GOT3 (cell line): Measurements from ENCODE around the gene ALX1.

Experiments
- DNase-seq: peaks from one replicate; lab custom pipeline; 2025; ENCODE audit warnings: mixed read lengths; lab: John Stamatoyannopoulos, UW

Gene ALX1

DNA sequence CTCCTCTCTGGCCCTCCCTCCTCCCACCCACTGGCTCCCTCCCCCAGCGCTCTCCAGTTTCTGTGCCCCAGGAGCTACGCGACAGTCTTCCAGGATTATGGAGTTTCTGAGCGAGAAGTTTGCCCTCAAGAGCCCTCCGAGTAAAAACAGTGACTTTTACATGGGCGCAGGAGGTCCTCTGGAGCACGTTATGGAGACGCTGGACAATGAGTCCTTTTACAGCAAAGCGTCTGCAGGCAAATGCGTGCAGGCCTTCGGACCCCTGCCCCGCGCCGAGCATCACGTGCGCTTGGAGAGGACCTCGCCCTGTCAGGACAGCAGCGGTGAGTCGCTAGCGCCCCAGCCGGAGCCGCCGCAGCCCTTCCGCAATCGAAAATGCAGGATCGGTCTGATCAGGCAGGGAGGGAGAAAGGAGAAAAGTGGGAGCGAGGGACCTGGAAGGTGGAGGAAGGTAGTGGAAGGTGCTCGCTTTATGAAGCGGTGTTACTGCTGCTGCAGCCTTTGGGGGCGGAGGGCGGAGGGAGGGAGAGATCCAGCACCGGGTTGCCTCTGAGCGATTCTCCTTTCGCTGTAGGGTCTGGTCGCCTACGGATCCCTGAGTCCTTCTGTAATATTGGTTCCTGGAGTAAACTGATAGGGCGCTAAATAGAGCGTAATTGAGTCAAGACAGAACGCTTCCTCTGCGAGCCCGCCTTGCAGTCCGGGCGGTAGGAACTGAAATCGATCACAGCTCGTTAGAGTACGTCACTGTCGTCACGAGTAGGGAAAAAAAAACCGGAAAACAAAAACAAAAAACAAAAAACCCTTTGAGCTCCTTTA is at the start of gene ALX1:
TSS of gene ALX1 (plus strand) at position 56 of the 819 bp plus-strand sequence. CDS start at position 98, 42 bp downstream.
- DNase-seq = no peak

DNA sequence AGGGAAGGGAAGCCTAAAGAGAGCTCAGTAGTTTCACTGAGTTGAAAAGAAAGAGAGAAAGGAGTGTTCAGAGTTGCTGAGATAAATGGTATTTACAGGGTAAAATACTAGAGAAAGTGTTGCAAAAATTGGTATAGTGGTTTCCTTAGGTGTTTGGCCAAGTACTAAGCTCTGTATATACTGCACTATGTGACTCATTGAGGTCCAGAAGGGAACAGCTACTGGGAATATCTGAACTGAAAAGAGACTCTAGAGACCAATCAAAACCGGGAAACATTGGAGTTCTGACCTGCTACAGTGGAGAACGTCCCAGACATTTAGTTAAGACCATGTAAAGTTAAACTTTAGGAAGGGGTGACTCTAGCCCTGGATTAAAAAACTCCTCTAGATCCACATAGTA is 42.7 kb upstream of the ALX1 start:
- DNase-seq = no peak

DNA sequence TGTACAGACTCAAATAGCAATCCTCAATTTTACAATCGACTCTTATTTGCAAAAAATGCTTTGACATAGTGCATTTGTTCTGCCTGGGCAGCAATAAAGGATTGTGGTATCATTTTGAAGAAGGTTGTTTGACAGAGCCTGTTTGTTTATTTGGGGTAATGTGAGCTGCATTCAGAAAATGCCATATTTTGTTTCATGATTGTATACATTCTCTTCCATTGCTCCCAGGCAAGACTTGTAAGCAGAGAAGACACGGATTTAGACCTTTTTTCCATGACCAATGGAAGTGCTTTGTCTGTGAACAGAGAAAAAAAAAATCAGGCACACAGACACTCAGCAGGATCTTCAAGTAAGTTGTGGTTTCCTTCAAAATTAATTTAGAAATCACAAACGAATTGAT is 35.5 kb upstream of the ALX1 start:
- no peak for DNase-seq

DNA sequence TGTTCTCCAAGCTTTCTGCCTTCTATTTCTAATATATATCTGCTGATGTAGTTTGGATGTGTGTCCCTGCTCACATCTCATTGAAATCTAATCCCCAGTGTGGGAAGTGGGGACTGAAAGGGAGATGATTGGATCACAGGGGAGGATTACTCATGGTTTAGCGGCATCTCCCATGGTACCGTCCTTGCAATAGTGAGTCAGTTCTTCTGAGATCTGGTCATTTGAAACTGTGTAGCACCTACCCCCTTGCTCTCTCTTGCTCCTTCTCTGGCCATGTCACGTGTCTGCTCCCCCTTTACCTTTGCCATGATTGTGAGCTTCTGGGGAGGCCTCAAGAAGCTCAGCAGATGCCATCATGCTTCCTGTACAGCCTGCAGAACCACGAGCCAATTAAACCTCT is 26.2 kb upstream of the ALX1 start:
- DNase-seq = no peak

DNA sequence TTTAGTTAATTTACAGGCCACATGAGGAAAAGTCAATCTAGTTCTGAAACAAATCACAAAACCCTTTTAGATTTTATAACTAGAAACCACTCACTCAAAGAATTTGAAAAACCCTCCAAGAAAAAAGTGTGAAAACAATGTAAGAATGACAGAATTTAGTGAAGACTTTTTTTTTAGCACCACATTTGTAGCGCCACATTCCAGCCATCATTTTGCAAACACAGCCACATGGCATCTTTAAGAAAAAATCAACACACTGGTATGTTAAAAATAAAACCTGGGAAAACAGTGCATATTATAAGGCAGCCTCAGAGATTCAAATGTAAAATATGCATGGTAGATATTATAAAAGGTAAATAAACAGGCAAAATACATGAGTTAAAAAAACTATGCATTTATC is 22.3 kb upstream of the ALX1 start:
- no peak for DNase-seq

DNA sequence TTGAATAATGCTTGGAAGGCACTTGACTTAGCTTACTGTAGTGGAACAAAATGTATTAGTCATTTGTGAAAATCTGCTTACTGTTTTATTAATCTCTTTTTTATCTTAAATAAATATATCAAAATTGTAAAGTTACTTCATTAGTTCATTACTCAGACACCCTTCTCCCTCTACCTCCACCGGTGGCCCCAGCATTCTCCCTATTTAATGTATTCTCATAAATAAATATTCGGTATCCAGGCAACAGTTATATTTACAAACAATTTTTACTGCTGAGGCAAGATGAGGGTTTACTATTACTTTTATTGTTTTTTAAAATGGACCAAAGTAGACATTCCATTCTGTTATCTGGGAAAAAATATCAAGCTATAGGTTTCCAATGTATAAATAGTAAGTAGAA is 19.6 kb upstream of the ALX1 start:
- no peak for DNase-seq

DNA sequence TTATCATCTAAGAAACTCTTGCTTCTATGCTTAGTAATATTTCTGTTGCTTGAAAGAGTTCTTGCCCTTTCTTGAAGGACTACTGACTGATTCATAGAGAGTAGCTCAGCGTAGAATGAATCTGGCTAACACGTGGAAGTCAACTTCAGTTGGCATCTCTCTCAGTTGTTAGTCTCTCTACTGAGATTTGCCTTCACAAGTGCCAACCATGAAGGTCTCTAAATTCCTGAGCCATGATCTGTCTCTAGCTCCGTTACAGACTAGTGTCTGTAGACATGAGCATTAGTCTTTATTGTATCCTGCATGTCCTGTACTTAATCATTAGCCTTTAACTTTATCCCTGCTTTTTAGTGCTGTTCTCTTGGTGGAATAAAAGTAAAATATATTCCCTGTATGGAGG is 19.1 kb upstream of the ALX1 start:
- DNase-seq = no peak

DNA sequence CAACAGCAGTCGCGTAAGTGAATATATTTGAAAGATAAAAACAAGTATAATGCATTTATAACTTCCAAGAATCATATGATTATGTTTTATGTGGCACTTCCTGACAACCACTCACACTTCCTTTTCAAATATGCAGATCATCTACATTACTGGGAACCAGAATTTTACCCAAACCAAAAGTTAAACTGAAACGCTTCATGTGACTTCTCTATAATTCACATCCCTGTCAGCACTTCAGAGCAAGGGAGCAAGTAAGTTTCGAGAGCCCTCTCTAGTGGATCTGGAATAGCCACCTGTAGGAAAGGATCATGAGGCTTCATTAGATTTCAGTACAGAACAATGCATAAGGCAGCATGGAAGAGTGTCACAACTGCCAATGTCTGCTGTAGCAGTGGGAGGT is 13.7 kb upstream of the ALX1 start:
- DNase-seq = no peak

DNA sequence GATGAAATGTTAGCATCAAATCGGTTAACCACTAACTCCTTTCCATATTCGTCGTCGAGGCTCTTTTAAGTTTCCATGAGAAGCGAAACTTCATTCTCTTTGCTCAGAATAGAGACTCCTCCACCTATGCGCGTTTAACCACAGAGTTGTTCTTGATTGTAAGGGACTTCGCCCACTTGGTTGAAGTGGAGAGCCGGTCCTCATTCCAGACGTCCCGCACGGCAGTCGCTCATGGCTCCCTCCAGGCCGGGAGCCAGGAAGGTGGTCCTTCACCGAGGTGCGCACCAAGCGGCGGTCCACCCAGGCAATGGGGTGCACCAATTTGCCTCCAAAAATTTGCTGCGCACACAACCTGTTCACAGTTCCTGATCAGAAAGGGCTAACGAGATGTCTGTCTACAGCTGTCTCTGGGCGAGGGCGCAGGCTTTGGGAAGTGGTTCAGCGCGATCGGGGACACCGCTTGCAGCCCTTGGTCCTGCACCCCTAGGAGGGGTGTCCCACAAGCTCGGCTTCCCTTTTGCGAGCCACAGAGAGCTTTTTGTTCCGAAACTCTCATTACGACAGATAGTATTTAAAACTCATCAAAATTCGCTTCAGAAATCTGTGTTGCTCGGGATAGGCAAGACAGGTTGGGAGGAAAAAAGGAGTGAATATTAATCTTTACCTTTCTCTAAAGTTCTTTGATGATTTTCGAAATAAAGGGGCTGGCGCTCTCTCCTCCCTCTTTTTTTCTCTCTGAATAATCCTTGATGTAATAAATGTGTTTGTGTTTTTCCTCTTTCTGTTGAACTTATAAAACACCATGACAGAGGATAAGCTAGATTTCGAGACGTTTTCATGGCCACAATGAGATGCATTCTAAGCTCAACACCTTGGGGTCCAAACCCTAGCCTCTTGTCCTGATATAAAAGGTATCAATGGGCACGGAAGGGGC is 6.4 kb upstream of the ALX1 start:
- no peak for DNase-seq

DNA sequence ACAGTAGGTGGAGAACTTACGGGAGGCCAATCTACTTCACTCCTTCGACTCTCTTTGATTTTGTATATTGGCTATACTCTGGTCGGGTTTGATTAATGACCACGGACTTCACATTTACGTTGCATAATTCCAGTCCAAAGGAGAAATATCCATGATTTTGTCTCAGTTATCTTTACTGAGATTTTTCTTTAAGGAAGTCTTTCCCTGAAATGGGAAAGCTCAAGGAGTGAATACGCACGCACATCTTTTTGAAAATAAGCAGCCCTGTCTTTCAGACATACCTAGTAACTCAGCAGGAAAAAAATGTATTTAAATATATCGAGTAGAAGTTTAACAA is 5.7 kb upstream of the ALX1 start:
- DNase-seq = no peak

DNA sequence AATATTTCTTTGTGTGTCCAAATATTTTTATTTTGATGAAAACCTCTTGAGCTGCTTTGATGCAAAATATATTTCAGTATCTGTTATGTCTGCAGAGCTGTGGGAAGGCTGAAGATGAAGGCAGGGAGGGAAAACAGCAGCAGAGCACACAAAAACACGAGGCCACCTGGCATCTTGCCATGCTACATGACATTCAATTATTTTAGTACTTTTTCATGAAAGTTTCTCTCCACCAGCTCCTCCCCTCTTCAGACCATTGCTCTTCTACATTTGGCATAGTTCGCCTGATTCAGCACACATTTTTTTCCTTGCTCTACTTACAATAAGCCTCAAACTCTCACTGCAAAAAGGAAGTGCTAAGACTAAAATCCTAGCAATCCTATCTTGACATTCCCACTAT is 4.6 kb upstream of the ALX1 start:
- DNase-seq = no peak

DNA sequence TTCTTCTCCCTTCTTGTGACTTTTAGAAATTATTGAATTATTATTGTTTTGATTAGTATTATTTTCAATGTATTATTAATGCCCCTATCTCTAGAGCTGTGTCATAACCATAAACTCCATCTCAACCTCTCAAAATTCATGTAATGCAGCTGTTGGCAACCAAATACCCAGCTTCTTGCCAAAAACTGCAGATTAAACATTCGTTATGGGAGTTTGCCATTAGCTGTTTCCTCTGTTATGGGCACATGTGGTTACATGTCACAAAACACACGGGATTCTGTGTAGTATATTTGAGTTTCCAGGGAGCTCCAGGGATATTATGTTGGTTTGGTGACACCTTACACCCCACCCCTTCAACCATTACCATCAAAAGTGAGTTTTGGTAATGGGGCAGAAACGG is 2.8 kb upstream of the ALX1 start:
- DNase-seq = no peak

DNA sequence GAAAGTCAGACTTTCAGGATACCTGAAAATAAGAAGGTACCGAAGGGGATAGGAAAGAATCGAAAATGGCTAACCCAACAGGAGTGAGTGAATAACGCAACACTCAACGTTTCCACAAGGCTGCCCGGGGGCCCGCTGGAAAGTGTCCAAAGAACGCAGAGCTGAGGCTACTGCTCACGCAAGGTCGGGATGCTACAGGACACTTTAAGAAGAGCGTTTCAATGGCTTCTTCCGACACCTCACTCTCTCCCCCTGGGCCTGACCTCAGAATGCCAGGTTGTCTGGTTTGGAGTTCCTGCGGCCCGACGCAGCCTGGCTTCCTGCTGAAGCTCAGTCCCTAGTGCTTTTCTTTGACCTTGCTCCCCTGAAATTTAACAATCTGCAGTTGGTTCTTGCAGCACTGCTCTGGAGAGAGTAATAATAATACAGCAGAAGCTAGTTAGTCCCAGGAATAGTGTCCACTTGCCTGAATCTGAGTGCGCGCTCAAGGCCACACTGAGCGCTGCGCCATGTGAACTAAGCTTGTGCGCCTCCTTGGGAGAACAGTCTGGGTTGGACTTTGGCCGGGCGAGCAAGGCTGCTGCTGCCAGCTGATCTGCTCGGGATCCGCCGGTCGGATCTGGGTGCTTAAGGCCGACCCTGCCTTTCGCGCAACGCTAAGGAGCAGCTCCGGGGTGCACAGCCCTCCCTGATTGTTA is 2.0 kb upstream of the ALX1 start:
- no peak for DNase-seq

DNA sequence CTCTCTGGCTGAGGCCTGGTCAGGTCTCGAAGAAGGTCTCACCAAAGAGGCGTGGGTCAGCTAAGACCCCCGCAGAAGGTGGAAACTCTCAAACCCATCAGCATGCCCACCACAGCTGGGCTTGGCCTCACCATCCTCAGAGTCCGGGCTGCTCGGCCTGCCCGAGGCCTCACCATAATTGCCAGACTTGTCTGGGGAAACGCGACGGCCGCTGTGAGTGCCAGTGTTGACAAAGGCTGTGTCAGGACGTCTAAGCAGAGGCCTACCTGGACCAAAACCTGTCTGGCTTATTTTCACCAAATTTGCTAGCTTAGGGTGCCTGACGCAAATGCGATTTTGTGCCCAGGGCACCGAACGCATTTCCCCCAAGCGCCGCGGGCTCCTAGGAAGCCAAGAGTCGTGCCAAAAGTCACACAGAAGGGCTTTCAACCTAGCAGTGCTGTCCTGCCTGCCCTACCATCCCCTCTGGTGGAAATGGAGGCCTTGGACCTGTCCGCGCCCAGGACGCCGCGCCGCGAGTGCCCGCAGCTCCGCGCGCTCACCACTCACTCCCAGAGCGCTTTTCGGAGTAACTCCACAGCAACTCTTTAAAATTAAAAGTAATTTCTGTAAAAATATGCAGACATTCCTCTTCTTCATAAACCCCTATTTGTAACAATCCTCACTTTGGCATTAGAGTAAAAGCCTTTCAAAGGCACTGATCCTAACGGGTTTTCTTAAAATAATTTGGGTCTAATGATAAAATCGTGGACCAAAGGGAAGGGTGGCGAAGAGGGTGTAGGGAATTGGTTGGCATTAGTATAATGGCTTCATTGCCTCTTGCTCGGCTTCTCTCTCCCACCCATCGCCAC is 1.2 kb upstream of the ALX1 start:
- no peak for DNase-seq

DNA sequence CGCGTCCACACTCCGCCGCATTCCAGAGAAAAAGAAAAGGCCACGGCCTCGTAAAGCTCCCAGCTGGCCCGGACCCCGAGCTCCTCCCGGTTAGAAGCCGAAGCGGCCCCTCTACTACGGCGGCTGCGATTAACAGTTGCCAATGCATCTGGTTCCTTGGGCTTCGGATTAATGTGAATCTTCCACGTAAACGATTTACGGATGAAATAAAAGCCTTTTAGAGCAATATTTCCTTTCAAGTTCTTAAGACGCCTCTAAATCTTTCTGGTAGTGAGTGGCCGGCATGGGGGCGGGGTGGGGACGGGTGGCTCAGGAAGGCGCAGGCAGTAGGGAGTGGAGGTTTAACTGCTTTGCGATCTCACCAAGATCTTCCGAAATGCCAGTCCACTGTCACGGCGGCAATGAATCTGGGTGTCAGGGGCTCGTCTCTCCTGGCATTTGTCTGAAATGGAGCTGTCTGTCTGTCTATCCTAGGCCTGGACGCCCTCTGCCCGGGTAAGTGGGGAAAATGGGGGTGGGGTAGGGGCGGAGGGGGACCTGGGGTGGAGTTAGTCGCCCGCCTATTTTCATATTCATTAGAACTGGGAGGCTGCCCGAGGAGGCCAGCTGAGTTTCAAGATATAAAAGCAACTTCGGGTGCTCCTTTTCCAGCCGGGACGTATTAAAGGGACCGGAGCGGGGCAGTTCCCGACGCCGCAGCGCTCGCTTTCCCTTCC is 413 bp upstream of the ALX1 start:
- no peak for DNase-seq

DNA sequence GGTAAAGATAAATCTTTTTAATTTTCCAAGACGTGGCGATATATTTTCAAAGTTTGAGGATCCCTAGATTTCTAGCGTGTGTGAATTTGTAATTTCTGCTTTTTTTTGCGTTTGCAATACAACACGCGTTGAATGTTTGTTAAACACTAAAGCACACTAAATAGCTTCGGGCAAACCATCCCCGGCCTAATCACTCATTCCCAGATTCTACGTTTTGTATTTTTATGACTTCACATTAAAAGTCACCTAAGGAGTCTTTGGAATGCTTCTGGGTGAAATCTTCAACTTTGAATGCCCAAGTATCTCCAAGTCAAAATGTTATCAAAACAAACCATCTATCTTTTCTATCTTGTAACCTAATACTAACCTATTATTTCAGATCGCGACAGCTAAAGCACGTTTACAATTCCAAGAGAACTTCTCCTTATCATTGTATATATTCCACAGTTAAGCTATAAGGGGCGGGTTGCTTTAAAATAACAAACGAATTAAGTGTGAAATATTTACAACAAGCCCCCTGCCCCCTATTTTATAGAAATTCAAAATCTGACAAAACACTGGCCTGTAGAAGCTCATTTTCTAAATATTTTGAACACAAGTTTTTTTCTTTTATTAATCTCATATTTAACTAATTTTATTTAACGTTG is 1.1 kb downstream of the ALX1 start:
- no peak for DNase-seq

DNA sequence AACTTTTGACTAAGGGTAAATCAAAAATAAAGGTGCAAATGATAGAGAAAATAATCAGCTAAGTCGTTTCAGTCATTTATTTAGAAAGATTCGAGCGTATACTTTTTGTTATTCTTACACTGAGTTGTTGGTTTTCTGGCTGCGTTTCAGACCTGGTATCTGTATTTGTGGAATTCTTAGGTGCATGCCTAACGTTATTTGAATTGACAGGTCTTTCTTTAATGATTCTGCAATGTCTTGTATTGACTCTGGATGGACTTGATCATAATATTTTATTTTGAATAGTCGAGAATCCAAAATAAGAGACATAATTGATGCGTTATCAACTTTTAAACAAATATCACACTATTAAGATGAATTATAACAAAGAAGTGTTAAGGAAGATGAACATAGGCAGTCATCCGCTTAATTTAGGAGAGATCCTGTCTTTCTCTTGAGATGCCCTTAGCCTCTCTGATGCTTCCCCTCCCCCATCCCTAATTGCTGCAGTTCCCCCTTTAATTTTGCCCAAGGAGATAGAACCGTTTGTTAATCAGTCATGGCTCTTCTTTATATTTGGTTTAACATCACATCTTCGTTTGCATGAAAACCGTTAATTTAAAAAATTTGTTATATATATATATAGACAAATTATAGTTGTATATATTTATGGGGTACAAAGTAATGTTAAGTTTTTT is 1.8 kb downstream of the ALX1 start:
- no peak for DNase-seq

DNA sequence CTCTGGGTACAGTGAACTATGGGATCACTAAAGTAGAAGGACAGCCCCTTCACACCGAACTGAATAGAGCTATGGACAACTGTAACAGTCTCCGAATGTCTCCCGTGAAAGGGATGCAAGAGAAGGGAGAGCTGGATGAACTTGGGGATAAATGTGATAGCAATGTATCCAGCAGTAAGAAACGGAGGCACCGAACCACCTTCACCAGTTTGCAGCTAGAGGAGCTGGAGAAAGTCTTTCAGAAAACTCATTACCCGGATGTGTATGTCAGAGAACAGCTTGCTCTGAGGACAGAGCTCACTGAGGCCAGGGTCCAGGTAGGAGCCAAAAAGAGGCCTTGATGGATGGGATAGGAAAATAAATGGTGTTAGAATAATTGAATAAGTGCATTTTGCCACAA is 3.5 kb downstream of the ALX1 start:
- DNase-seq = no peak

DNA sequence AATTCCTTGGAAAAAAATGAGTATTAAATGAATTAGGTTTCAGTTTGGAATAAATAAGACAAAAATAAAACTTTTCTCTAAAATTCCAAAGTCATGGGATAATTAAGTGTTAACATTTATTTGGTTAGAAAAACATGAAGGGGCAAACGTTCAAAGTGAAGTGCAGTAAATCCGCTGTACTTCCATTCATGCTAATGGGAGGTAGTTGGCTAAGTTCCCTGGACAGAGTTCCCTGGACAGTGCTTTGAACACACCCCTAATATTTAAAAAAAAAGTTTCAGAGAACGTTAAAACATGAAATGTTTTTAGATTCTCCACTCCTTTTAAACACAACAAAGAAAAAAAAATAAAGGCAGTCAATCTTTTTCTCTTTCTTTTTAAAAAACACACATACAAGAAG is 16.3 kb downstream of the ALX1 start:
- no peak for DNase-seq

DNA sequence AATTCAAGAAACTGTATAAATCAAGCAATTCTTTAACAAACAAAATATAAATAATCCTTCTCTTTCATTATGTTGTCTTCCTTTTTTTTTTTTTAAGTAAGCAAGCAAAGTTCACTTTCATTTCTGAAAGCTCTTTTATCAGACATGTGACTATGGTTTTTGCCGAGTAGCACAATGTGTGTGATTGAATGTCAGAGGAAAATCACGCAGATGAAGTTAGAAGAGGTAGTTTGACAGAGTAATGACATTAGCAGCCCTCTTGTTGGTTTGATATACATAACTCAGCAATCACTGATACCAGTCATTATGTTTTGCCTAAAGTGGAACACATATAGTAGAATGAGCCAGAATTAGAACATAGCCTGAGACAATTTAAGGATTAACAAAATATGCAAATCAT is 19.0 kb downstream of the ALX1 start:
- DNase-seq = no peak
